Measurements from ENCODE around the gene GMDS. TPM values are rescaled to one million over a fixed set of nuclear protein-coding genes. Genes with fewer than 3 reads are reported as not detected.

GMDS gene
- total RNA-seq, 4 donors from 2014 or later, result 3.4 to 7.2 (median 4.6) TPM

GRCh38 chr6:1890987-1891386 lies 354.4 kb downstream of the GMDS start:
- Histone ChIP-seq H3K36me3 (no peaks in the 10 kb centered on the region), H3K9me3 (no peaks in the 10 kb centered on the region), H3K27ac (no peak overlapping the region), H3K4me1 (no peaks in the 10 kb centered on the region), H3K27me3 (no peaks in the 10 kb centered on the region), H3K4me3 (no peak overlapping the region)
- intact Hi-C loops (cut with DNase I; ENCODE audit: low total_unique reads) (no loop called here), in situ Hi-C loops (cut with MboI; ENCODE audit: low sequenced_read_pairs in 4 of 4) (no loop called here)
- DNase-seq (no peak), ATAC-seq (no peak)
- TF ChIP-seq POLR2A (IDR thresholded peaks at IDR 0.05) (no peak), CTCF (IDR thresholded peaks at IDR 0.05 in 4 of 5, conservative IDR thresholded peaks at IDR 0.05 in 1 of 5) (no peak)

GRCh38 chr6:1890071-1890470 lies 355.3 kb downstream of the GMDS start:
- DNase-seq, result no peak
- Histone ChIP-seq H3K4me1 (no peaks in the 10 kb centered on the region), H3K9me3 (no peaks in the 10 kb centered on the region), H3K36me3 (no peaks in the 10 kb centered on the region), H3K27ac (no peak overlapping the region), H3K4me3 (no peak overlapping the region), H3K27me3 (no peaks in the 10 kb centered on the region)
- no peak for ATAC-seq
- TF ChIP-seq CTCF (IDR thresholded peaks at IDR 0.05 in 4 of 5, conservative IDR thresholded peaks at IDR 0.05 in 1 of 5) (no peak), POLR2A (IDR thresholded peaks at IDR 0.05) (no peak)
- in situ Hi-C loops (cut with MboI; ENCODE audit: low sequenced_read_pairs in 4 of 4), result no loop called here
- intact Hi-C loops (cut with DNase I; ENCODE audit: low total_unique reads), result no loop called here

DNA sequence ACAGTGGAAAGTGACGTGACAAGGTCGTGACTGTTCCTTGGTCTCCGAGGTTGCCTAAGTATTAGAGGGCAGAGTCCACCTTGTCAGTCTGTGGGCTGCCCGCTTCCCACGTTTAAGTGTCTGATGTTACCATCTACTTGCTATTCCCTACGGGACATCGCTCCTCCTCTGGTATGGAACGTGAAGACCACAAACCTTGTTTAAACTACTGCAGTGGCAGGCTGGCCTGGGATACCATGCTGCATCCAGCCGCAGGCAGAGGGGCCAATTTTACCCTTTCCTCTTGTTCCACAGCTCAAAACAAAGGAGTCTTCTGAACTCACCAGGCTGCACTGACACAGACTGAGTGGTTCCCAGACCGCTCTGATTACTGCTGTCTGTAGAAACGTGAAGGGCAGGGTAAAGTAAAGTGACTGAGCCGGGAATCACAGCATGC lies 359.8 kb downstream of the GMDS start:
- DNase-seq (no peak), ATAC-seq (no peak)
- H3K36me3 ChIP-seq, result no peaks in the 10 kb centered on the region
- no peak overlapping the region for H3K4me3 ChIP-seq
- intact Hi-C loops (cut with DNase I; ENCODE audit: low total_unique reads) (no loop called here), in situ Hi-C loops (cut with MboI; ENCODE audit: low sequenced_read_pairs in 4 of 4) (no loop called here)
- H3K27me3 ChIP-seq, result no peaks in the 10 kb centered on the region
- H3K4me1 ChIP-seq, result no peaks in the 10 kb centered on the region
- no peak for TF ChIP-seq POLR2A (IDR thresholded peaks at IDR 0.05)
- no peak for TF ChIP-seq CTCF (IDR thresholded peaks at IDR 0.05 in 4 of 5, conservative IDR thresholded peaks at IDR 0.05 in 1 of 5)
- H3K27ac ChIP-seq, result no peak overlapping the region
- no peaks in the 10 kb centered on the region for H3K9me3 ChIP-seq

- ATAC-seq (no peak), DNase-seq (no peak)
- TF ChIP-seq POLR2A (IDR thresholded peaks at IDR 0.05) (no peak), CTCF (IDR thresholded peaks at IDR 0.05 in 4 of 5, conservative IDR thresholded peaks at IDR 0.05 in 1 of 5) (no peak)
- H3K27me3 ChIP-seq, result no peaks in the 10 kb centered on the region
- H3K4me1 ChIP-seq, result no peaks in the 10 kb centered on the region
- in situ Hi-C loops (cut with MboI; ENCODE audit: low sequenced_read_pairs in 4 of 4) (no loop called here), intact Hi-C loops (cut with DNase I; ENCODE audit: low total_unique reads) (no loop called here)
- H3K36me3 ChIP-seq, result no peaks in the 10 kb centered on the region
- H3K27ac ChIP-seq, result no peak overlapping the region
- H3K4me3 ChIP-seq, result no peak overlapping the region
- H3K9me3 ChIP-seq, result no peaks in the 10 kb centered on the region
These were observed 361.1 kb downstream of the GMDS start for GRCh38 chr6:1884313-1884712.

DNA sequence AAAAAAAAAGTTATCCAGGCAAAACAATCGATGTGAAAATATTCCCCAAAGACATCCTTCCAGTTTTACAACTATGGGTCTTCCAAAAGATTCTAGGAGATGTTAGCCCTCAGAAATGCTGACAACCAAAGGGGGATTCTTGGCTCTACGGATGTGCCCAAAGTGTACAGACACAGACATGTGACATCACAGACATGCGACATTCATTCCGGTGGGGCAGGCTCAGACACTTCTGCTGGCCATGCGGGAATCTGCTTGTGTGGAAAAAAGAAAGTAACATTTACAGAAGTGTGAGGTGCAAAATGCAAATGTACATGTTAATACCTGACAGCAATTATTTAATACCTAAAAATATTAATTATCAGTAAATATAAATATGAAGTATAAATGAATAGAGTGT lies 367.1 kb downstream of the GMDS start:
- no peak overlapping the region for H3K27ac ChIP-seq
- in situ Hi-C loops (cut with MboI; ENCODE audit: low sequenced_read_pairs in 4 of 4), result no loop called here

More for the DNA sequence above, 367.1 kb downstream of the GMDS start:
- intact Hi-C loops (cut with DNase I; ENCODE audit: low total_unique reads), result no loop called here
- no peak for DNase-seq
- Histone ChIP-seq H3K27me3 (no peaks in the 10 kb centered on the region), H3K4me3 (no peak overlapping the region), H3K36me3 (no peaks in the 10 kb centered on the region), H3K4me1 (no peaks in the 10 kb centered on the region), H3K9me3 (no peaks in the 10 kb centered on the region)
- ATAC-seq, result no peak
- TF ChIP-seq POLR2A (IDR thresholded peaks at IDR 0.05) (no peak), CTCF (IDR thresholded peaks at IDR 0.05 in 4 of 5, conservative IDR thresholded peaks at IDR 0.05 in 1 of 5) (no peak)

Measured in gastrocnemius medialis (tissue), 4 donors.